RKO (cell line): ENCODE data around the gene PGM1.

Source experiments
- DNase-seq: peaks from one replicate; pipeline ENCODE4 v3.0.0-alpha.2; 2016; ENCODE audit warnings: low spot score

PGM1 gene

DNA sequence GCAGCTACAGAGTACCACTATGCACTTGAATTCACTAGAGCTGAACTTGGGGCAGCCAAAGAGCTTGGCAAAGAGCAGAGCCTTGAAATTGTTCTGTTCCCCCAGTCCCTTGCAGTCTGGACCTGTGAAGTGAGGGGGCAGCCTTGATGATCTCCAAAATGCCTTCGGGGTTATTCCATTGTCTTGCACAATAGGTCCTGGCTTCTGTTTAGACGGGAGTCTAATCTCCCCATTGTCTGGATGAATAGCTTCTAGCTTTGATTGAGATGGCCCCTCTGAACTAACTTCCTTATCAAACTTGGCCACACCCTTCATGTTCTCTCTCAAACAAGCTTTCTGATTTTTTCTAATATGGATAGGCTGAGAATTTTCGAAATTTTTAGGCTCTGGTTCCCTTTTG is 72.6 kb downstream of the PGM1 start:
- no peak for DNase-seq

DNA sequence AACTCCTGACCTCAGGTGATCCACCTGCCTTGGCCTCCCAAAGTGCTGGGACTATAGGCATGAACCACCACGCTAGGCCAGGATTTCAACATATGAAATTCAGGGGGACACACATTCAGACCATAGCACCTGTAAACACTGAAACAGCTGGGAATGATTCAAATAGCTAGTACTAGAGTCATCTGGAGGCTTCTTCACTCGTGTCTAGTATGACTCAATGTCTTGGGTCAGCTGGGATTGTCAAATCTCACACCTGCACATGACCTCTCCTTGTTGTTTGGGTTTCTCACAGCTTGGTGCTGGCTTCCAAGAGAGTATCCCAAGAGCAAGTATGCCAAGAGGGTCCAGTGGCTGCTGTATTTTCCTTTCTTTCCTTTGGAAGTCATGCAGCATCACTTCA is 75.1 kb downstream of the PGM1 start:
- no peak for DNase-seq

DNA sequence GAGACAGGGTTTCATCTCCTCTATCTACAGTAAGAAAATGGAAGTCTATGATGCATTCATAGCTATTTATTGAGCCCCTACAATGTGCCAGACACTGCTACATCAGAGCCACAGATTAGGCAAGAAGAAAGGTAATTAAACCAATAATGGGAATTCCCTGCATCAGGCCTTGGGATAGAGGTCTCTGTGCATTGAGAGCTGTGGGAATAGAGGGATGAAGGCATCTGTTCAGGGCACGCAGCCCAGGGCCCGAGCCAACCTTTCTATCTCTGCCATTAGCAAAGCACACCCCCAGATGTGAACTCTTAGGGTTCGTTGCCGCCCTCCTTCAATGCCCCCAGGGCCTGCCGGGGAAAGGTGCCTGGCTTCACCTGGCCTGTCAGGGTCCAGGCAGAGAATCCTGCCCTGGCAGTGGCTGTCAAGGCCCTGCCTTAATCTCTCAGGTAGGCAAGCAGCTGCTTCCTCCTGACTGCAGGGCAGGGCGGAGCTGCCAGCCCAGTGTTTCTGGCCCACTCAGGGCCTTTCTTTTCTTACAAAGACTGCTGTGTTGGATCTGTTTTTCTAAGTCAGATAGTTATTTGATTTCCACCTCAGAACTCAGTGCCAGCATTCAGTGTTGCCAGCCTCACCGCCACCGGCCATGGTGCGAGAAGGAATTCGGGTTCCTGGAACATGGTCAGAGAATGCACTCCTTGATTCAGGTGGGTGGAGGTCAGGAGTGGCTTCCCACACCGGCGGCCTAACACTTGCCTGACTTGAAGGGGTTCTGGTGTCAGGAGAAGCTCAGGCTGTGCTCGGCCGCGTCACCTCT is 76.1 kb downstream of the PGM1 start:
- DNase-seq: no peak

DNA sequence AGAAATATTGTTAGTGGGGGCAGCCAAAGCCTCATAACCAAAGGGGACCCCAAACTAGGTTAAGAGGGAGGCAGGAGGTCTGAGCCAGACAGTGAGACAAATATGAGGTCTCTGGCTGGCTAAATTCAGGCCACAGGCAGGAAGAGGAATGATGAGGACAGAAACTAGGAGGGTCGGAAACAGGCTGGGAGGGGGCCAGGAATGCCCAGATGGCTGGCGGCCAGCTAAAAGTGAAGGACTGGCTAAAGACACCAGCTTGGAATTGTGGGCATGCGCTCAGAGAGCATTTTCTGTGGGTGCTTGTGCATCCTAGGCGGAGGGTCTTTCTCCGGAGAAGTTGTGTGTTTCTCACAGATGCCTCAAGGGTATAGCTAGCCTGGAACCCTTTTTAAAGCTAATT is 77.0 kb downstream of the PGM1 start:
- no peak for DNase-seq

DNA sequence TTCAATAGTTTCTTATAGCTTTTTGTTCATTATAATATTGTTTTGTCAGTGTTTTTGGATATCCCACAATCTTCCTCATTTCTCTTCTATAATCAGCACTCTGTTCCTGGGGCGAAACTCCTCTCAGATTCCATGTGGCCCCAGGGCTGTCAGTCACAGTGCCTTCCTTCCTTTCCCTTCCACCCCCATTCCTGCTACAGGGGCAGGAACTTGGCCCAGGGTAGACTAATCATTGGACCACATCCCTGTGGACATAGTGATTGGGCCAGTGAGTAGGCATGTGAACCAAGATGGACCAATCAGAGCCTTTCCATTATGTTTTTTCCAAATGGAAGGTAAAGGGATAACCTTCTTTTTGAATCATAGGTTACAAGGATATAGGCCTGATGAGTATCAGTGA is 78.3 kb downstream of the PGM1 start:
- DNase-seq: no peak

DNA sequence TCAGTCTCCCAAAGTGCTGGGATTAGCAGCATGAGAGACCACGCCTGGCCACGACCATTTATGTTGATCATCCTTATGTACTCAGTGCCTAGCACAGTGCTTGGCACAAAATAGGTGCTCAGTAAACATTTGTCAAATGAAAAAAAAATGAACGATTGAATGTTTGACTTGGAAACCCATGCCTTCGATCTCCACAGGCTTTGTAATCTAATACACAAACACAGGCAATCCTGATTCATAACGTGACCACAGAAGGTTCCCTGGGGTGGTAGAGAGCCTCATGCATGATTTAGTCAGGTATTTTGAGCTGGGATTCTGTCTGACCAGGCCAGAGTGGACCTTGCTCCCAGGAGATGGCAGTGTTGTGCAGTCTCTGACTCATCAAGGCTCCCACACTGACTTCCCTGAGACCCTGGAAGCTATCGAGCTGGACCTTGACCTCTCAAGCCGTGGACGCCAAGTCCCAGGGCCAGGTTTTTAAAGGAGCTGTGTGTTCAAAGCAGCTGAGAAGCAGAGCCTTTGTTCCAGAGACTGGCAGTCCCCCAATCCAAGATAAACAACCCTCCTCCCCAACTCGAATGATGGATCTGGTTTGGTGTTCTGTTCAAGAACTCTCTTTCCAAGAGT is 81.1 kb downstream of the PGM1 start:
- DNase-seq: peak; percentile 81

DNA sequence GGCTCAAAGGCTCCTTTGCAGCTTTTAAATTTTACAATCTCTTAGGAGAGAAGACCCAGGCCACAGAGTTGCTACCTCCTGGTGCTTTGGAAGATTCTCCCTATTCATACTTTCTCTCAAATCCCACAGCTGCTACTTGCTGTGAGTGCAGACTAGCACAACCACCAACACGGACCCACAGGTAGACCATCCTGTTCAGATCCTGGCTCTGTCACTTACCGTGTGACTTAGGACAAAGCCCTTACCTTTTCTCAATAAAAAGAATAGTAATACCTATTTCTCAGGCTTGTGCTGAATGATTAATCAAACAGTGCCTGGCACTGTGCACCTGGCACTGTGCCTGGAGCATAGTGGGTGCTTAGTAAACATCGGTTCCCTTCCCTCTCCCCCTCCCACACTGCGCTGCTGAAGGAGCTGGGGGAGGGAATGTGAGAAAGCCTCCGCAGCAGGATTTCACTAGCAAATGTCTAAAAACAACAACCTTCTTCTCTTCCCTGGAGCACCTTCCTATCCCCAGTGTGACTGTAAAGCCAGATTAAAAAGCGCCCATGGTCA is 81.7 kb downstream of the PGM1 start:
- no peak for DNase-seq

DNA sequence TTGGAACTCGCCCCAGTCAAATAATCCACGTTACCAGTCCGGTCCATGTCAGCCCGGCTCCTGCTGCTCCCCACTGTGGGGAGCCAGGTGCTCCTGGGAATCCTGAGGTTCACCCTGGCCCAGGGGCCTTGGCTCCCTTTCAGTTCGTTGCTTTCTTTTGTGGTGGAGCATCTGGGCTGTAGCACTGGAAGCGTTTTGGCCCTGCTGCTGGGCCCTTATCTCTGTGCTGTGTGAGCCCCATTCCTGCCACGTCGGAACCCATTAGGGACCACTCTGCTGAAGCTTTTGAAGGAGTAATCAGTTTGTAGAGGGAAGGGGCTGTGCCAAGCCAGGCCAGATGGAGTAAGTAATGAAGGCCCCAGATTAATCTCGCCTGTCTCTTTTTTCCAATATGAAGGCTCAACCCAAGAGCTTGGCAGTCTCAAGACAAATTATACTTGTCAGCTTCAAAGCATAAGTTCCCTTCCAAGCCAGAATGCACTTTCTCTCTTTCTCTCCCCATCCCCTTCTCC is 82.3 kb downstream of the PGM1 start:
- DNase-seq: no peak

DNA sequence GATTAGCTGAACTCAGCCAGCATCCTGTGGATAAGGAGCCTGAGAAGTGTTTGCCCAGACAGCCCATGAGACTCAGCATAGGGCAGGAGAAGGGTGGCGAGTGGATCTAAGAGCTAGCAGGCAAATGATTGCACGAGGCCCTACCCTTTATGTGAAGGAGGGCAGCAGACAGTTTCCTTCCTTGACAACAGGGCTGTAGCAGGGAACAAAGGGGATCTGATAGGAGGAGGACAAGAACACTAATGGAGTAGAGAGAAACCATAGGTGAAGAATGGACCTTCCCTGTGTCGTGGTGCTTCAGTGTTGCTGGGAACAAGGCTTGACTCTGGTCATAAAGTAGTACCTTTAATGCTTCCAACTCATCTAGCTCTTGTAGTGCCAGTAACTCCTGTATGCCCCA is 84.3 kb downstream of the PGM1 start:
- no peak for DNase-seq

DNA sequence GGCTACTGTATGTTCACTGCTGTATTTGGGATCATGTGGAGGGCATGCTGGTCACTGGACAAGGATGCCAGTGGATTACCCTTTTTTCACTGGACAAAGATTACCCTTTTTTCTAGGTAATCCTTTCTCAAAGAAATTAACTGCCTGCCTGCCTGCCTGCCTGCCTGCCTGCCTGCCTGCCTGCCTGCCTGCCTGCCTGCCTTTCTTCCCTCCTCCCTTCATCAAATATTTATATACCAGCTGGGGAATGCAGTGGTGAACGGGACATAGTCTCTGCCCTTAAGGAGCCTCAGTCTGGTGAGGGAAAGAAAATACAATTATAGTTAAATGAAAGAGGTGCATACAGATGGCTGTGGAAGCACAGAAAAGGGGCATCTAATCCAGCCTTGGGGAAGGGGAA is 85.0 kb downstream of the PGM1 start:
- no peak for DNase-seq

DNA sequence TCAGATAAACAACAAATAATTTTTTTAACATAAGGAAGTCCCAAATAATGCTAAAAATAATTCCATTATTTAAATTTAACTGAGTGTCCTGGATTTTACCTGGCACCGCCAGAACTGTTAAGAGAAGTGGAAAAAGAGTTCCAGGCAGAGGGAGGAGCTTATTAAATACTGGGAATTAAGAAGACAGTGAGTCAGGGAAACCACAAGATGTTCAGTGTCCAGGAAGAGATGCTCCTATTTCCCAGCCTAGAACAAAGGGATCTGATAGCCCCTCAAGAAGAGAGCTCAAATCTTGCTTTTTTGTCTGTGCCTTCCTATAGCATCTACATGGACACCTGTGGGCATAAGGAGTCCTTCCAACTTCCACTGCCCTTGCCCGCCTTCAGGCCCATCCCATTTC is 85.9 kb downstream of the PGM1 start:
- DNase-seq: no peak

DNA sequence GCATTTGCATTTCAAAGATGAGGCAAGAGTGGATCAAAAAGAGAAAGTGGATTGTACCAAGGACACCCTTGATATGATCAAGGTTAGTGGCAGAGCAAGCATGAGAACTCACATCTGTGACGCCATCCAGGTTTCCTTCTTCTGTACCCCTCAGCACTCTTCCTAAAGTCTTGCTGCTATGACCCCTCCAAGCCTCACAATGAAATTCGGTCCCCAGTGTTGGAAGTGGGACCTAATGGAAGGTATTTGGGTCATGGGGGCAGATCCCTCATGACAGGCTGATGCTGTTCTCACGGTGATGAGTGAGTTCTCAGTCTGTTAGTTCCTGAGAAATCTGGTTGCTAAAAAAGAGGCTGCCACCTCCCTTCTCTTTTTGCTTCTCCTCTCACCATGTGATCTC is 86.4 kb downstream of the PGM1 start:
- no peak for DNase-seq

DNA sequence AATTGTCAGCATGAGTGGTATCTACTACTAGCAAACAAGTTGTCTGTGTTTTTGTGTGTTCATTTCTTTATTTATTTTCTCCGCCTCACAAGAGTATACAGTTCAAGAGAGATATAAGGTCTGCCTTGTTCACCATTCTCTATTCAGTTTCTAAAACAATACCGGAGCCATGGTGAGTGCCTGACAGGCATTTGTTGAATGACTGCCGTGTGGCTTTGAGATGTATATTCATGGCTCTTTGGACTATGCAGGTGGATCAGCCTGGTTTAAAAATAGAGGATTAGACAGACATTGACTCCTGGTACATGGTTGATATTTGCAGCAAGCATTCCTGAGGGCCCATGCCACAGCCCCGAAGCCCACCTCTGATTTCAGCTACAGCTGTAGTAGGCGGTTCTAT is 89.7 kb downstream of the PGM1 start:
- no peak for DNase-seq

DNA sequence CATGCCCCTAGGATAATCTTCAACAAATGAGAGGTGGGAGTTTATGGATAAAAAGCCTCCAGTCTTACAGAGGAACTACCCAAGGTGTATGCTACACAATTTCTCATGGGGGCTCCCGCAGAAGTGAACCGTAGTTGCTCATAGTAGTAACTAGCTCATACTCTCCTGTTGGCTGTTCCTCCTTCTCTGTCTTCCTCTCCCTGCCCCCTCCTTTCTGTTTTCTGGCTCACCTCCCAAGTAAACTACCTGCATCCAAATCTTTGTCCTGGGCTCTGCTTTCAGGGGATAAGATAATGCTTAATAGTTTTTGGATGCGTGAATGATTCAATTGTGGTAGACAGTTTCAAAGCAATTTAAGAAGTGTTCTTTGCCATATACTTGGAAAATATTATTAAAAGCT is 90.5 kb downstream of the PGM1 start:
- DNase-seq: no peak

DNA sequence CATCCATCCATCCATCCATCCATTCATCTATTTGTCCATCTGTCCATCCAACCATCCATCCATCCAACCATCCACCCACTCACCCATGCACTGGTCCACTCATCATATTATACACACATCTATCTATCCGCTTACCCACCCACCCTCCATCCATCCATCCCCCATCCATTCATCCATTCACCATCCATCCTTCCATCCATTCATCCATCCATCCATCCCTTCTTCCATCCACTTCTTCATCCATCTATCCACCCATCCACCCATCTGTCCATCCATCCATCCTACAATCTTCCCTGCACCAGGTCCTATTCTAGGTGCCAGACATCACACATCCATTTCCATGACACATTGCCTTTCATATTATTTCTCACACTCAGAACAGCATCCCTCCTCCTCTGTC is 93.5 kb downstream of the PGM1 start:
- DNase-seq: no peak

DNA sequence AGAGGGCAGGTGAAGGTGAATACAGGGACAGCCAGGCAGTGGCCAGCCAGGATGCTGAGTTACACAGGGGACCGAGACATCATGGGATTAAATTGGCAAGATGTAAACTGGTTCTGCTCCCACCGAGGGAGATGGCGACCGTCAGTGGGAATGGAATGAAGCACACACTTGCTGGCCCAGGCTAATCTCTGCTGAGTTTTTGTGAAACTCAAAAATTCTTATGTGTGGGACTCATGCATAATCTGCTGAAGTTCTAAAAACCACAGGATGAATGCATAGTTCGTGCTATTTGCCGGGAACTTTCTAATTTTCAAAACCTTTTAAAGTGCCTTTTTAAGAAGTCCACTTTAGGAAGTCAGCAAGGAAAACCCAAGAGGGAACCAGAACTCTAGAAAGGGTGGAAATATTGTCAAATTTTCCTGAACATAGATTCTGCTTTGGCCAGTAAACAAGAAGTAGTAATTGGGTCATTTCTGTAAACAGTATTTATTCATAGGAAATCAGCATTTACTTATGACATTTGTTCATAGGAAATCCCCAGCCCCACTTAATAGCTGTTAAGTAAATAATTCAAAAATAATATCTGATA is 95.2 kb downstream of the PGM1 start:
- DNase-seq: no peak

DNA sequence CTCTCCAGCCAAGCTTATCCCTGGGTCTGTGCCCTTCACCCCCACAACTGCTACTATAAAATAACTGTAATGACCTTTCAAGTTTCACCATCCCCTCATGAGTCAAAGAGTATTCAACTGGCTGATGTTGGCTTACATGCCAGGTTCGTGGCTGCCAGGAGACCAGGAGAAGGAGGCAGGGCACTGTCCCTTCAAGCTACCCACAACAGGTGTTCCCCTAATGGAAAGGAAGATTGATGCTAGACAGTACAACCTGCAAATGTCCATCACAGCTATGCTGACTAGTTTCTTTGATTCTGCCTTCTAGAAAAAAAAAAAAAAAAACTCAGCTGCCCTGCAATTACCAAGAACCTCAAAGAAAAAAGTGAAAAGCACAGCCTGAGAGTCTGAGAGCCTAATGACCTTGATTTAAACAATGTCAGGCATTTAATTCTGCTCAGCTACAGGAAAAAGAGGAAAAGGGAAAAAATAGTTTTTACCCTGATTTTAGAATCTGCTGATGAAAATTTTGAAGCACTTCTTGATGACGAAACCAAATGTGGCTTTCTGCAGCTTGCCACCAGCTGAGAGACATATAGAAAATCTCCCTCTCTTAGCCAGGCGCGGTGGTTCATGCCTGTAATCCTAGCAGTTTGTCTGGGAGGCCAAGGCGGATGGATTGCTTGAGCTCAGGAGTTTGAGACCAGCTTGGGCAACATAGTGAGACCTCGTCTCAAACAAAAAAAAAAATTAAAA is 97.9 kb downstream of the PGM1 start:
- DNase-seq: no peak

DNA sequence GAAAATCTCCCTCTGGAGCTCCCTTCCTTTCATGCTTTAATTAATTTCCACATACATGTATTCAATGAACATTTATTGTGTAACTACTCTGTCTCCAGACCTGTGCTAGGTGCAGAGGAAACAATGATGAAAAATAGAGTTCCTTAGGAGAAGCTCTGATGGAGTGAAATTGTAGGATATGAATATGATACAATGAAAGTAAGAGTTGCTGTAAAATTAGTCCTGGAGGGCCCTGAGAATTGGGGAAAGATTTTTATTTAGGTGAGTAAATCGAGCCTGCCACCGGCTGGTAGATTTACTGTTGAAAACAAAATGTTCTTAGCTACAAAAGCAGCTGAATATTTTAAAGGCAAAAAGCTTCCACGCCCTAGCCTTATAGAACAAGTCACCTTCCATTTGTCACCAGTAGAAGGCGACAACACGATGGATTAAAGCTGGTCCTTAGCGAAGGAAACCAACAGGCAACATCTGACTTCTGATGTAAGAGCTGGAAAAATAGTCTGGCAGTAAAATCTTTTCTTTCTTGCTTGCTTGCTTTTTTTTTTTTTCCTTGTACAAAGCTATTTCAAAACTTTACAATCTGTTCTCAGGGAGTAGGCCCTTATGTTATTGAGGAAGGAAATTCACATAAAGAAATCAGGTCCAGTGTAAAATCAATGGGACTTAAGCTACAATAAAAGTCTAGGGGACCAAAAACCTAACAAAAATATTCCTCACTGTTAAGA is 98.7 kb downstream of the PGM1 start:
- DNase-seq: peak; percentile 59

DNA sequence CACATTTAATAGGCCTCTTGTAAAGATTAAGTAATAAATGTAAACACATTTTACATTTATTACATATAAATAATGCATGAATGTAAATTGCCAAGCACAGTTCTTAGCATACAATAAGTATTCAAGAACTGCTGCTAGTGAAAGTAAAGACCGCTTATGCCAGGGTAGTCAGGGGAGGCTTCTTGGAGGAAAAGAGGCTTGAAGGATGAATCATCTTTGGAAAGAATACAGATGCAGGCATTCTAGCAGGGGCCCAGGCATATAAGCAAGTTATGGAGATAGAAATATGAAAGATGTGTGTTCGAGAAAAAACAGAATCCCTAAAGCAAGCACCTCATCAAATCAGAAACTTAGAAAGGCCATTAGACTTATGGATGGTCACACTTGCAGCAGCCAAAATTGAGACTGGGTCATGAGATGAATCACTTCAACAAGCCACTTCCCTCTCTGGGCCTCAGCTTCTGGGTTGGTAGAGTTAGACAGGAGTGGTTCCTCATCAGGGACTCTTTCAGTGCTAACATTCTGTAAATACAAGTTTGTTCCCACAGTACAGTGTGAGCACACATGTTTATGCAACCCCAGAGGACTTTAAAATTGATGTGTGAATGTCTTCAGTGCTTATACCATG is 100.8 kb downstream of the PGM1 start:
- no peak for DNase-seq

DNA sequence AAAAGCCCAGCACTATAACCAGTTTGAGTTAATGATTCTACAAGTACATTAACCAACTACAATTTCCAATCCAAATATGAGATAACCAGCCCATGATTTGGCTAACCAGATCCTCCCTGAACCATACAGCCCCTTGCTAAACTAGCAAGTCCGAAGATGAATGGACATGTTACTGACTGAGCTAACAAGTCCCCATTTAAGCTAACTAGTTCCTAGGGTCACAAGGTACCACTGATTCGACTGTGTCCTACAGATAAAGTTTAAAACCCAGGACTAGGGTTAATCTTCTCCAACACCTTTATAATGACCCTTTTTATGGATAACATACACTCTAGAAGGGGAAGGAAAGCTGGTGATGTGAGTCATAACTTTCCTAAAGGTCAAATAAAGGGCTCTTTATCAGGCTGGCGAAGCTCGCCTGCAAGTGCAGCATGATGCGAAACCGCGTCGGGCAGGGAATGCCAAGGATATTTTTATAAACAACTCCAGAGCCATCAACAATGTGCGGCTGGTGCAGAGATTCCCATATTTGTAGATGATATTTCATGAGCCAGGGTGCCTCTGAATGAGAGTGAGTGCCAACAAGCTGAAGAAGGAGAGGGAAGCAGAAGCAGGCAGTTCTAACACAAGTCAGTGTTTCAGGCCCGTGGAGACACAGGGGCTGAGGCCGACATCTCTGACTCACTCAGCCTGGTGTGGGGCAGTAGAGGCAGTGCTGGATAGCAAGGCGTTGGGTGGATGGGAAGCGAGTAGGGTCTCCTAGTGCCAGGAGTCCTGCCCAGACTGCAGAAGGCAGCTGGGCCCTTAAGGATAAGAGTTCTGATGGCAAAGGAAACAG is 105.0 kb downstream of the PGM1 start:
- DNase-seq: no peak
